GM21619 (cell line): ENCODE measurements around the gene SHISA5.
"Not testable (repeated sequence)": the region's sequence is repeated elsewhere in the genome, so short reads cannot be mapped to it uniquely, and the experiment has no call there.

Source experiments
- ATAC-seq: cut with Tn5 transposase; IDR thresholded peaks from one replicate; pipeline ENCODE4 v1.9.1; 2021; ENCODE audit not compliant: unreplicated experiment

The SHISA5 gene

DNA sequence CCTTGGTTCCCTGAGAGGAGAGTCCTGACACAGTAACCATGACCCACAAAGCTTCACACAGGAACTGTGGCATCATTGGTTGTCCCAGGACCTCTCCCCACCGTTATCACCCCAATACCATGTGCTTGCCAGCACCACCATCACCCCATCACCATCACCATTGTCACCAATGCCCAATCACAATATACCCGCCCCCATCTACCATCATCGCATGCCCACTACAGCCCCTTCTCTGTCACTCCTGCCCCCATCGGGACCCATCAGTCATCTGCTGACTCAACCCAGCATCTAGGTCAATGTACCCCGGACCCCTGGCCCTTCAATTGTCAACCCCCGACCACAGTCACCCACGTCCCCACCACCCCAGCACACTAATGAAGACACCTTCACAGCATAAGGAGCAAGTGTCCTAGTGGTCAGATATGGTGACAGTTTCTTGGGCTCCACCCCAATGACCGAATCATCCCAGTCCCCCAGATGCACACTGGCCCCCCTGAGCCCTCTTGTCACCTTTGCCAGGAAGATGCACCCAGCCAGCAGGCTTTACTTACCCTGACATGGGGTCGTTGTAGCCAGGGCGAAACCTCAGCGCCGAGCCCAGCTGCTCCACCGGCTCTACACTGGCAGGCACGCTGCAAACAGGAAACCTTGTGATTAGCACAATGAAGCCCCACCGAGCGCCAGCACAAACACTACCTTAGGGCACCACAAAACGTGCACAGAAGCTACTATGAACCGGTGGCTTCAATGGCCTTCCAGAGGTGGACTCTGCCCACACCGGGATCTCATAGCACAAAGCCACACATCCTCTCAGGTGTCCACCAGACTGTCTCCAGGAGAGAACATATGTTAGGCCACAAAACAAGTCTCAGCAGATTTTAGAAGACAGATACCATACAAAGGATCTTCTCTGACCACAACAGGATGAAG lies 25.1 kb downstream of the SHISA5 start:
- ATAC-seq: no peak

GRCh38 chr3:48477959-48478520 lies 25.9 kb downstream of the SHISA5 start:
- no peak for ATAC-seq

DNA sequence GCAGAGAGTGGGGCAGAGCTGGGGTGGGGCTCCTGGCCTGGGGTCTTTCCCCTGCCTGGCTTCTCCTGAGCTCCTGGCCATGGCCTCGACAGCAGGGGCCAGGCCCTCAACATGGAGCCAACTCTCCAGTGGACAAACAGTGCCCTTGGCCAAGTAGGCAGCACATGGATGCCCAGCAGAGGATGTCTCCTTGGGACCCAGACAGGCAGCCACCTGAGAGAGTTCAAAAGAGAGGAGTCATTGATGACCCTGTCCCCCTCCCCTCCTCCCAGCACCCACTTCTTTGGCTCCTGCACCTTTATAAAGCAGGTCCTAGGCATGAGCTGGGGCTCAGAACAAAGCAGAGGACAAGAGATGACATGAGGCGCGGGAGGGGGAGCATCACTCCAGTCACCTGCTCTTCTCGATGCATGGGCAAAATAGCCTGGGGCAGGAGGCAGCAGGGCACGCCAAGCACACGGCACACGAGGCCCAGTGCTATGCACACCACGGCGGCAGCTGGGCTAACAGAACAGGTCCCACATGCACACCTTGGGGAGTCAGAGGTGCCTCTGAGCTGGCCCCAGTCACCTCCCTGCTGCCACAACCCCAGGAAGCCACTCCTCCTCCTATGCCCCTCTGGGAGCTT lies 27.4 kb downstream of the SHISA5 start:
- ATAC-seq: no peak

- no peak for ATAC-seq
Observed at GRCh38 chr3:48475188-48475587, 28.8 kb downstream of the SHISA5 start.

DNA sequence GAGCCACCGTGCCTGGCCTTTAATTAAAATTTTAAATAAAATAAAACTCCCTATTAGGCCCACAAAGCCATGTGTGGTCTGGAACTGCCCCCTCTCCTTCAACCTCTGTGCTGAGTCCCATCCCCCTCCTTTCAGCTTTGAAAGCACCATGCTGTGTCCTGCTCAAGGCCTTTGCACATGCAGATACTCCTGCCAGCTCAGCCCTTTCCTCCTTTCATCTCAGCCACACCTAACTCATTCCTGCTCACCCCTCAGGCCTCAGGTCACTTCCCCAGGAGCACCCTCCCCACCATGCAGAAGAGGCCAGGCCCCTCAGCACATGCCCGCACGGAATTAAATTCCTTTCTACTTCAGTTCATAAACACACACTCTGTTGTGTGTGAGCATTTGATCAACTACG lies 29.4 kb downstream of the SHISA5 start:
- no peak for ATAC-seq

GRCh38 chr3:48474031-48474430 lies 29.9 kb downstream of the SHISA5 start:
- not testable (repeated sequence) for ATAC-seq

DNA sequence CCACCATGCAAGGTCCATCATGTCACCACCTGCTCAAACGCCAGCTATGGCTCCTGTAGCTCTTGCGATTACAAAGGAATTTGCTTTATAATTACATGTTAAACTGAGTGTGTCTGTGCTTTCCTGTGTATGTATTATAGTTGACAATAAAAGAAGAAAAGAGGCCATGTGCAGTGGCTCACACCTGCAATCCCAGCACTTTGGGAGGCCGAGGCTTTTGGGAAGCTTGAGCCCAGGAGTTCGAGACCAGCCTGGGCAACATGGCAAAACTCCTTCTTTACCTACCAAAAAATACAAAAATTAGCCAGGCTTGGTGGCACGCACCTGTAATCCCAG lies 30.4 kb downstream of the SHISA5 start:
- ATAC-seq: no peak

DNA sequence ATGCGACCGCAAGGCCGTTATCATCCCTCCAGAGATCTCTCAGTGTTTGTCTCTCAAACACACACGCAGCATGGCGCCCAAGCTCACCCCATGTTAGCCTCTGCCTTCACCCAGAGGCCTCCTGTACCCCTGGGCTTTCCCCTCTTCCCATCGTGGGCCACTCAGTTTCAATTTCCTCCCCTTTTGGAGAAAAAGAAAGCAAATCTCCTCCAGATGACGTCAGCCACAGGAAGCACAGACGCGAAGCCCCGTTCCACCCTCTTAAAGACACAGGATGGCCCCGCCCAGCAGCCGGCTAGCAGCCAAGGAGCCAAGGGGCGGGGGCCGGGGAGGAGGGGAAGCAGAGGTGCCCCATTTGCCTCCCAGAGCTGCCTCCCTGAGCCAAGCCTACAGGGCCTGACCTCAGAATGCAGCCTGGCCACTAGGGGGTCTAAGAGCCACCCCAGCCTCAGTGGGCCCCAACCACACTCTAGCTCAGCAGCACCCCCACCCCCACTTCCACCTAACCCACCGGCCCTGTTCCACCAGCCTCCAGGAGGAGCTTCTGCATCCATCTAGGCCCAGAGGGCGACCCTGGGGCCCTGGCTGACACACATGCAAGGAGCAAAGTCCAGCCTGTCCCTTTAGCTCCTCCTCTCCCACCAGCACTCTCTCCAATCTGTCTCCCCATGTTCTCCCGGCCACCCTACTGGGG lies 30.9 kb downstream of the SHISA5 start:
- ATAC-seq: peak; percentile 70

DNA sequence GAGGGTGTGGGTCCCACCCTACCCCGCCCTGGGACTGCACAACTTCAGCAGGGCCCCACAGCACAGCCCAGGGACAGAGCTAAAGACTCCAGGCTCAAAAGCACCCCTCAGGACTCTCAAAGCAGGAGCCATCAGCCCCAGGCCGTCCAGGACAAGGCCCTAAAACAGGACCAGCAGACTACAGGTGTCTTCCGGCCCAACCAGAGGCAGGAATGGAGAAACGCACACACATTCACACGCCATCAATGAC lies 31.4 kb downstream of the SHISA5 start:
- ATAC-seq: no peak

DNA sequence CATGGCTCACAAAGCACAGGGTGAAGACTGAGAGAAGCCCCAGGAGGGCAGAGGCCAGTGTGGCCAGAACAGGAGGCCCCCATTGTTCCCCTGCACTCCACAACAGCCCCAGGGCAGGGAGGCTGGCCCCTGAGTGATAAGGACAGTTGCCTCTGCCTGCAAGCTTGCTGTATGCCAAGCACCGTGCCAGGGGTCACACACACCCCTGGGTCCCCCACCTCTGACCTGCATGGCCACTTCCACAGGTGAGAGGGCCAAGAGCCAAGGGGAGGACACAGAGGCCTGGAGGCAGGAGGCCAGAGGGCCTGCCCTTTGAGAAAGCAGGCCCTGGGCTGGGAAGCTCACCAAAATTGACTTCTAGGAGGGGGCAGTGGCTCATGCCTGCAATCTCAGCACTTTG lies 33.7 kb downstream of the SHISA5 start:
- ATAC-seq: no peak

- no peak for ATAC-seq
Observed at GRCh38 chr3:48469046-48469915, 34.7 kb downstream of the SHISA5 start.

DNA sequence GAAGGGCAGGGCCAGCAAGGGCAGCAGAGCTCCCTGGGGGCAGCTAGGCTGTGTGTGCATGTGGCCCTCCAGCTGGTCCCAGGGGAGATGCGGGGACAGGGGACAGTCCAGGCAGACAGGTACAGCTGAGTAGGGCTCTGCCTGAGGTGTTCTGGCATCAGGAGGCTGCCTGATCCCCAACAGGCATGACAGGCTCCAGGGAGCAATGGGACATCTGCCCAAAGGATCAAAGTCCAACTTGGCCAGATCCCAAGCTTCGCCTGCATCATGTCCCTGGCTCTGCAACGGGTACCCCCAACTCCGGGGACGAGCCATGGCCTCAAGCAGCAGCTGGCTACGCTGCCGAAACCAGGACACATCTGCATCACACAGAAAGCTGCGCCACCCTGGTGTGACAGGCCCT lies 35.6 kb downstream of the SHISA5 start:
- ATAC-seq: no peak

- ATAC-seq: no peak
Observed at GRCh38 chr3:48467473-48468267, 36.3 kb downstream of the SHISA5 start.

- ATAC-seq: no peak
Observed at GRCh38 chr3:48467110-48467454, 36.9 kb downstream of the SHISA5 start.

GRCh38 chr3:48466386-48467109 lies 37.4 kb downstream of the SHISA5 start:
- ATAC-seq: peak; percentile 7

DNA sequence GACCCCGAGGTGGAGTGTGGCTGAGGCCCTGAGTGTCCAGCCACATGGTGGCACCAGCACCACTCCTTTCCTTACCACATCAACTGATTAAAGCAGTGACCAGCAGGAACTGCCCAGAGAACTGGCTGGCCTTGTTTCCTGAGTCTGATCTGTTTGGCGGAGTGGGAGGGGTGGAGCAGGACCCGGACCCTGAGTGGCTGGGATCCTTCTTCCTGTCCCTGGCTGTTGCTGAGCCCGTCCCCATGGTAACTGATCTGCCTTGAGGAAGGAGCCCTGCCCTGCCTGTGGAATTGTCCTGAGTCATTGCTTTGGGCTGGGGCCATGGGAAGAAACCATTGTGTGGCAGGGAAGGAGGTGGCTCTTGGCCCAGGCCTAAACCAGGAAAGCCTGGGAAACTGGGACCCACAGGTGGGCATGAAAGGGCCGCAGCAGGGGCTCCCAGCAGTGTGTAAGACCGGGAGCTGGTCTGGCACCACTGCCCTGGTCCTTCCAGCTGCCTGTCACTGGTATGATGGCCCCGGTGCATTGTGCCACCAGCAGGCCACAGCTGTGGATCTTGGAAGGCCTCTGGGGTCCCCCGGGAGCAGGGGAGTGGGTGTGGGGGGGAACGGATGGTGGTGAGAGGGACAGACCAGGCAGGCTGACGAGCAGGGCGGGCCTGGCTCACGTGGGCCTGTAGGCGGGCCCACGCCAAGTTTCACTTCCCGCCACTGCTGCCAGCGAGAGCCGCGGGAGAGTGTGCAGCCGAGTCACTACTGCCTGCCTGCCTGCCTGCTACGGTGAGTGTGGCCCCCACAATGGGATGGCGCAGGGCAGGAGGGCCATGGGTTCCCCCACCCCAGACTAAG lies 38.2 kb downstream of the SHISA5 start:
- ATAC-seq: peak; percentile 75

GRCh38 chr3:48465237-48465530 lies 38.8 kb downstream of the SHISA5 start:
- ATAC-seq: no peak

GRCh38 chr3:48464713-48465221 lies 39.2 kb downstream of the SHISA5 start:
- no peak for ATAC-seq

- no peak for ATAC-seq
Observed at GRCh38 chr3:48463703-48464102, 40.3 kb downstream of the SHISA5 start.
